PC-3 (cell line): ENCODE data around the gene SGPL1. TPM values are rescaled to one million over a fixed set of nuclear protein-coding genes. Genes with fewer than 3 reads are reported as not detected.

Experiments
- ATAC-seq: fragments of 200-7000 bp; cut with Tn5 transposase; 2 replicates; pipeline ENCODE4 v1.9.1; 2020; ENCODE audit warnings: mild to moderate bottlenecking, moderate library complexity
- BruUV-seq: library from RNA; stranded (reverse); fragments of 400-500 nt; replicated peaks from 2 replicates; lab custom pipeline; 2021; lab: Mats Ljungman, UMichigan
- CTCF ChIA-PET: fragments of 300-600 bp; sonication (Branson Sonifier 250); formaldehyde crosslinking; loops from one replicate; lab custom pipeline; 2022; ENCODE audit warnings: antibody characterized with exemption; lab: Charles Lee
- POLR2A ChIA-PET: fragments of 300-600 bp; sonication (Branson Sonifier 250); formaldehyde crosslinking; loops from one replicate; lab custom pipeline; 2022; ENCODE audit warnings: antibody characterized with exemption; ENCODE audit not compliant: unreplicated experiment; lab: Charles Lee
- DNase-seq: peaks from one replicate; pipeline ENCODE4 v3.0.0-alpha.2; 2015
- H2AFZ ChIP-seq: fragments of 300-600 bp; sonication (generic); 2 replicates; pipeline ENCODE4 v1.6.0; 2016; ENCODE audit warnings: antibody characterized with exemption, low read length
- H3F3A ChIP-seq: fragments of 300-600 bp; sonication (generic); one replicate; pipeline ENCODE4 v1.6.0; 2017; ENCODE audit warnings: antibody characterized with exemption, low read length, control low read depth, mild to moderate bottlenecking; ENCODE audit not compliant: unreplicated experiment
- H3K27ac ChIP-seq: fragments of 300-600 bp; sonication (generic); 2 replicates; pipeline ENCODE4 v1.5.1; 2016; ENCODE audit warnings: mild to moderate bottlenecking, low read length
- H3K27me3 ChIP-seq: fragments of 300-600 bp; sonication (generic); 2 replicates; pipeline ENCODE4 v1.6.1; 2016; ENCODE audit warnings: low read length, mixed read lengths
- H3K36me3 ChIP-seq: fragments of 300-600 bp; sonication (generic); 2 replicates; pipeline ENCODE4 v1.6.1; 2016; ENCODE audit warnings: low read depth, mixed run types, low read length, mixed read lengths
- H3K4me1 ChIP-seq: fragments of 300-600 bp; sonication (generic); 2 replicates; pipeline ENCODE4 v1.5.1; 2016; ENCODE audit warnings: low read length; ENCODE audit not compliant: insufficient read depth
- H3K4me2 ChIP-seq: fragments of 300-600 bp; sonication (generic); 2 replicates; pipeline ENCODE4 v1.6.0; 2016; ENCODE audit warnings: low read length
- H3K4me3 ChIP-seq: fragments of 300-600 bp; sonication (generic); 2 replicates; pipeline ENCODE4 v1.5.1; 2016; ENCODE audit warnings: mild to moderate bottlenecking, low read length, mixed read lengths
- H3K79me2 ChIP-seq: fragments of 300-600 bp; sonication (generic); 2 replicates; pipeline ENCODE4 v1.6.1; 2017; ENCODE audit warnings: low read length, mixed read lengths
- H3K9ac ChIP-seq: fragments of 300-600 bp; sonication (generic); 2 replicates; pipeline ENCODE4 v1.6.0; 2016; ENCODE audit warnings: mild to moderate bottlenecking, low read length
- H3K9me2 ChIP-seq: fragments of 300-600 bp; sonication (generic); replicated peaks from 2 replicates; pipeline ENCODE4 v1.6.1; 2016; ENCODE audit warnings: mixed run types, low read length, mixed read lengths
- H3K9me3 ChIP-seq: fragments of 300-600 bp; sonication (generic); 2 replicates; pipeline ENCODE4 v1.6.1; 2016; ENCODE audit warnings: low read length, mixed read lengths
- H4K20me1 ChIP-seq: fragments of 300-600 bp; sonication (generic); 2 replicates; pipeline ENCODE4 v1.6.1; 2016; ENCODE audit warnings: low read length, mixed read lengths
- CTCF ChIP-seq: fragments of 300-600 bp; sonication (generic); conservative IDR thresholded peaks from 2 replicates; pipeline ENCODE4 v1.5.1; 2017; ENCODE audit warnings: antibody characterized with exemption, low read depth, mild to moderate bottlenecking, low read length
- EZH2 ChIP-seq: fragments of 300-600 bp; sonication (generic); IDR thresholded peaks from one replicate; pipeline ENCODE4 v1.6.1; 2017; ENCODE audit warnings: antibody characterized with exemption, mild to moderate bottlenecking, low read length; ENCODE audit not compliant: unreplicated experiment
- EZH2phosphoT487 ChIP-seq: fragments of 300-600 bp; sonication (generic); IDR thresholded peaks from 2 replicates; pipeline ENCODE4 v1.6.1; 2018; ENCODE audit warnings: mild to moderate bottlenecking, antibody characterized with exemption, low read length, borderline replicate concordance
- intact Hi-C: fragments of 100-400 bp; cut with micrococcal nuclease; formaldehyde crosslinking; loops from 2 replicates; pipeline ENCODE4 v1.9.0; 2023
- total RNA-seq: library from RNA; depleted of rRNA; stranded (reverse); fragments of >200 nt; gene quantifications from 2 replicates; pipeline ENCODE4 v1.2.3, GENCODE V29; 2014

The SGPL1 gene
- total RNA-seq, 1 experiment from 2014 or later: 77.6 TPM

GRCh38 chr10:70795613-70796012, 20.1 kb upstream of the SGPL1 start:
- BruUV-seq: no TSS peak
- no peak overlapping the region for H3K4me2 ChIP-seq
- no peaks in the 10 kb centered on the region for H3K27me3 ChIP-seq
- ChIA-PET POLR2A (no interaction called here), CTCF (no interaction called here)
- no peak overlapping the region for H3K9ac ChIP-seq
- H2AFZ ChIP-seq: no peak overlapping the region
- no peak for TF ChIP-seq CTCF
- no peak for TF ChIP-seq EZH2phosphoT487
- no peak for TF ChIP-seq EZH2
- H3F3A ChIP-seq: no peaks in the 10 kb centered on the region
- H3K79me2 ChIP-seq: no peaks in the 10 kb centered on the region
- ATAC-seq (no peak), DNase-seq (no peak)
- 0 out of 2 replicates have a peak, but pooled peaks cover 4% of the 10 kb centered on the region for H3K9me2 ChIP-seq
- no peaks in the 10 kb centered on the region for H3K36me3 ChIP-seq
- H3K4me3 ChIP-seq: no peak overlapping the region
- no peaks in the 10 kb centered on the region for H4K20me1 ChIP-seq
- no peaks in the 10 kb centered on the region for H3K9me3 ChIP-seq
- intact Hi-C loops: no loop called here
- H3K4me1 ChIP-seq: peaks cover 12% of the 10 kb centered on the region
- H3K27ac ChIP-seq: no peak overlapping the region

GRCh38 chr10:70797840-70798239, 17.9 kb upstream of the SGPL1 start:
- TF ChIP-seq EZH2phosphoT487 (no peak), EZH2 (no peak), CTCF (no peak)
- no peak overlapping the region for H3K9ac ChIP-seq
- DNase-seq (no peak), ATAC-seq (no peak)
- CTCF ChIA-PET: no interaction called here
- no peaks in the 10 kb centered on the region for H3F3A ChIP-seq
- no peaks in the 10 kb centered on the region for H3K27me3 ChIP-seq
- H3K9me2 ChIP-seq: no peaks in the 10 kb centered on the region
- POLR2A ChIA-PET: no interaction called here
- no peaks in the 10 kb centered on the region for H3K36me3 ChIP-seq
- H4K20me1 ChIP-seq: no peaks in the 10 kb centered on the region
- no peaks in the 10 kb centered on the region for H3K4me1 ChIP-seq
- no peak overlapping the region for H3K4me3 ChIP-seq
- no peak overlapping the region for H3K27ac ChIP-seq
- intact Hi-C loops: no loop called here
- H2AFZ ChIP-seq: no peak overlapping the region
- no TSS peak for BruUV-seq
- H3K4me2 ChIP-seq: no peak overlapping the region
- H3K79me2 ChIP-seq: no peaks in the 10 kb centered on the region
- no peaks in the 10 kb centered on the region for H3K9me3 ChIP-seq

- intact Hi-C loops: no loop called here
- POLR2A ChIA-PET: no interaction called here
- Histone ChIP-seq H3K4me1 (peaks cover 10% of the 10 kb centered on the region), H3F3A (peaks cover 8% of the 10 kb centered on the region), H2AFZ (no peak overlapping the region; the same call in 1 of the 2 replicates), H3K4me2 (no peak overlapping the region), H4K20me1 (no peaks in the 10 kb centered on the region), H3K9me2 (no peaks in the 10 kb centered on the region), H3K27me3 (no peaks in the 10 kb centered on the region), H3K27ac (no peak overlapping the region), H3K9me3 (no peaks in the 10 kb centered on the region), H3K36me3 (no peaks in the 10 kb centered on the region), H3K4me3 (no peak overlapping the region), H3K79me2 (no peaks in the 10 kb centered on the region), H3K9ac (no peak overlapping the region)
- CTCF ChIA-PET: no interaction called here
- TF ChIP-seq CTCF: no peak
- no peak for DNase-seq
- ATAC-seq: no peak
- BruUV-seq: no TSS peak
Measured at GRCh38 chr10:70799124-70799523, 16.6 kb upstream of the SGPL1 start.
